CD14-positive monocyte (primary cell): ENCODE data around the gene CRTC1. TPM values are rescaled to one million over a fixed set of nuclear protein-coding genes. Genes with fewer than 3 reads are reported as not detected.

ENCODE experiments used
- DNase-seq, 3 donors: peaks; one replicate each; pipeline ENCODE4 v3.0.0-alpha.2; 2011 to 2022
- H2AFZ ChIP-seq: 2 replicates; pipeline ENCODE4 v1.6.0; 2012; ENCODE audit warnings: mild to moderate bottlenecking, low read depth, low read length, inconsistent platforms; ENCODE audit not compliant: insufficient read depth, poor library complexity, severe bottlenecking
- H3K27ac ChIP-seq, 2 donors: 1 replicate in 1 of 2; 2 replicates in 1 of 2; pipeline ENCODE4 v1.5.1; 2012 to 2013; ENCODE audit warnings: low read length in 2 of 2, control low read depth in 1 of 2, inconsistent platforms in 1 of 2, low read depth in 1 of 2, mild to moderate bottlenecking in 1 of 2
- H3K27me3 ChIP-seq, 2 donors: one replicate each; pipeline versions ENCODE4 v1.6.0 to v1.6.1; 2011 to 2013; ENCODE audit warnings: low read length in 2 of 2; ENCODE audit not compliant: control insufficient read depth in 2 of 2, insufficient read depth in 2 of 2
- H3K36me3 ChIP-seq, 2 donors: replicated peaks in 1 of 2; 1 replicate in 1 of 2; 2 replicates in 1 of 2; pipeline versions ENCODE4 v1.5.1 to v1.6.1; 2012 to 2013; ENCODE audit warnings: low read length in 2 of 2, control low read depth in 1 of 2, inconsistent platforms in 1 of 2, mild to moderate bottlenecking in 1 of 2; ENCODE audit not compliant: insufficient read depth in 2 of 2, control insufficient read depth in 1 of 2
- H3K4me1 ChIP-seq, 2 donors: 1 replicate in 1 of 2; 2 replicates in 1 of 2; pipeline versions ENCODE4 v1.5.1 to v1.6.1; 2012 to 2013; ENCODE audit warnings: low read length in 2 of 2, control low read depth in 1 of 2, inconsistent platforms in 1 of 2, mild to moderate bottlenecking in 1 of 2, moderate library complexity in 1 of 2; ENCODE audit not compliant: insufficient read depth in 2 of 2, control insufficient read depth in 1 of 2
- H3K4me2 ChIP-seq: replicated peaks from 2 replicates; pipeline ENCODE3; 2012; ENCODE audit warnings: low read length, moderate library complexity, mild to moderate bottlenecking; ENCODE audit not compliant: poor library complexity, severe bottlenecking; ENCODE audit errors: extremely low read depth
- H3K4me3 ChIP-seq, 3 experiments: fragments of 200-600 bp in 1 of 3; sonication (generic) in 1 of 3; replicated peaks in 1 of 3; 1 replicate in 2 of 3; 2 replicates in 1 of 3; pipeline ENCODE4 v1.5.1; 2011 to 2013; ENCODE audit warnings: low read length in 3 of 3, mild to moderate bottlenecking in 3 of 3, control low read depth in 2 of 3, low read depth in 2 of 3, inconsistent platforms in 1 of 3, moderate library complexity in 1 of 3
- H3K79me2 ChIP-seq: 2 replicates; pipeline ENCODE4 v1.6.0; 2012; ENCODE audit warnings: mild to moderate bottlenecking, control low read depth, inconsistent platforms, low read length, moderate library complexity; ENCODE audit not compliant: insufficient read depth
- H3K9ac ChIP-seq: 2 replicates; pipeline ENCODE4 v1.6.0; 2017; ENCODE audit warnings: low read length, mild to moderate bottlenecking; ENCODE audit not compliant: insufficient read depth, poor library complexity, severe bottlenecking
- H3K9me3 ChIP-seq, 2 donors: replicated peaks in 1 of 2; 1 replicate in 1 of 2; 2 replicates in 1 of 2; pipeline versions ENCODE4 v1.5.1 to v1.6.1; 2012 to 2013; ENCODE audit warnings: low read length in 2 of 2, control low read depth in 1 of 2; ENCODE audit not compliant: control insufficient read depth in 1 of 2, insufficient read depth in 1 of 2
- H4K20me1 ChIP-seq: 2 replicates; pipeline ENCODE4 v1.6.0; 2012; ENCODE audit warnings: mild to moderate bottlenecking, low read length, control low read depth, moderate library complexity; ENCODE audit not compliant: insufficient read depth
- H3K27ac Mint-ChIP-seq, 7 donors: one replicate each; pipeline ENCODE4 v1.8.0; 2020; ENCODE audit warnings: mild to moderate bottlenecking in 7 of 7, mixed read lengths in 7 of 7, moderate library complexity in 6 of 7, inconsistent platforms in 2 of 7
- H3K27me3 Mint-ChIP-seq, 3 donors: one replicate each; pipeline ENCODE4 v1.8.0; 2021 to 2022; ENCODE audit warnings: low read depth in 3 of 3, mild to moderate bottlenecking in 3 of 3, mixed read lengths in 3 of 3, moderate library complexity in 3 of 3, inconsistent platforms in 1 of 3
- H3K36me3 Mint-ChIP-seq, 2 donors: one replicate each; pipeline ENCODE4 v1.8.0; 2020; ENCODE audit warnings: mixed read lengths in 2 of 2, inconsistent platforms in 1 of 2, mild to moderate bottlenecking in 1 of 2
- H3K4me1 Mint-ChIP-seq: one replicate; pipeline ENCODE4 v1.8.0; 2020; ENCODE audit warnings: mild to moderate bottlenecking, mixed read lengths
- H3K4me3 Mint-ChIP-seq, 2 donors: one replicate each; pipeline ENCODE4 v1.8.0; 2020; ENCODE audit warnings: mild to moderate bottlenecking in 2 of 2, mixed read lengths in 2 of 2, moderate library complexity in 1 of 2
- H3K9me3 Mint-ChIP-seq, 7 donors: one replicate each; pipeline ENCODE4 v1.8.0; 2020 to 2022; ENCODE audit warnings: mixed read lengths in 7 of 7, mild to moderate bottlenecking in 6 of 7, moderate library complexity in 6 of 7, inconsistent platforms in 2 of 7
- WGBS: methylation state at CpG from one replicate; pipeline ENCODE4 v1.1.5; 2013; ENCODE audit warnings: missing lambda C conversion rate; ENCODE audit not compliant: insufficient coverage; 5-methylcytosine and 5-hydroxymethylcytosine counted together
- intact Hi-C, 2 donors: fragments of 100-400 bp; cut with micrococcal nuclease; formaldehyde crosslinking; loops; one replicate each; pipeline versions ENCODE4 v1.15.0 to v1.15.1; 2023
- polyA plus RNA-seq, 3 donors: library from polyadenylated mRNA; depleted of rRNA in 1 of 3; unstranded in 2 of 3; stranded (reverse) in 1 of 3; fragments of 300-500 nt in 2 of 3; fragments of >200 nt in 1 of 3; fragmentation: Illumina TruSeq in 2 of 3; gene quantifications; 1 replicate in 2 of 3; 2 replicates in 1 of 3; pipeline ENCODE4 v1.2.3, GENCODE V29; 2012 to 2021
- TF ChIP-seq, protein P1 (sequence below): fragments of 200-600 bp; IDR thresholded peaks from one replicate; pipeline ENCODE4 v1.8.0; 2022; ENCODE audit warnings: antibody characterized with exemption, mild to moderate bottlenecking

CRTC1 gene
- polyA plus RNA-seq, 3 donors, result 0.28 to 9.2 (median 0.55) TPM

DNA sequence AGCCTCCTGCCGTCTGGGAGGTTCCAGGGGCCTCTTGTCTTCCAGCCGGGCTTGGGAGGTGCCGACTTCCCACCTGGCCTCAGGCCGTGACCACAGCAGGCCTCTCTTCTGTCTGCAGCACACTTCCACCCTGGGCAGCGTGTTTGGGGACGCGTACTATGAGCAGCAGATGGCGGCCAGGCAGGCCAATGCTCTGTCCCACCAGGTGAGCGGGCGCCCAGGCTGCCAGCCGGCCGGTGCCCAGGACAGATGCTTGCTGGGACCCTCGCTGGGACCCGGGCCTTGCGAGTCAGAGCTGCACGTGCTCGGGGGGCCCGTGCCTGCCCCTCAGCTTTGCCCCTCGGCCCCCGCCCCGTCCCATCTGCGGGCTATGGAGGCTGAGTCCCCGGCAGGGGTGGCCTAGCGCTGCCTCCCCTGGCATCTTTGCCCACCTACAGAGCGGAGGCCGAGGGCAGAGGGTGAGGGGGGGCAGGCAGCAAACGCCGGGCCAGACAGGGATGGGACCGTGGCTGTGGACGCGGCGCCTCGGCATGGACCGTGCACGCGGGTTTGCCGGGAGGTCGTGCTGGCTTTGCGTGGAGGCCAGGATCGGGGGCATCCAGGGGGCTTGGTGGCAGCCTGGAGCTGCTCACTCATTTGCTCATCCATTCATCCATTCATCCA lies 91.4 kb downstream of the CRTC1 start:
- Histone ChIP-seq H3K36me3 (peaks cover 0 to 2% of the 10 kb centered on the region in 2 donors), H2AFZ (no peak overlapping the region), H3K9ac (no peak overlapping the region), H3K27me3 (no peaks in the 10 kb centered on the region), H4K20me1 (peaks cover 5% of the 10 kb centered on the region), H3K4me3 (no peak overlapping the region), H3K79me2 (no peaks in the 10 kb centered on the region), H3K9me3 (no peaks in the 10 kb centered on the region), H3K4me2 (no peak overlapping the region), H3K4me1 (no peaks in the 10 kb centered on the region), H3K27ac (no peak overlapping the region)
- intact Hi-C loops, result no loop called here
- H3K27me3 Mint-ChIP-seq, result peaks cover 9 to 16% (median 15%) of the 10 kb centered on the region in 3 donors
- H3K4me1 Mint-ChIP-seq, result no peaks in the 10 kb centered on the region
- H3K4me3 Mint-ChIP-seq, result no peak overlapping the region
- WGBS, result 97% methylated on average over 29 of the region's 40 CpGs
- no peak overlapping the region for H3K27ac Mint-ChIP-seq
- H3K36me3 Mint-ChIP-seq, result peaks cover 0 to 12% of the 10 kb centered on the region in 2 donors
- DNase-seq, result no peak
- TF ChIP-seq, protein P1, sequence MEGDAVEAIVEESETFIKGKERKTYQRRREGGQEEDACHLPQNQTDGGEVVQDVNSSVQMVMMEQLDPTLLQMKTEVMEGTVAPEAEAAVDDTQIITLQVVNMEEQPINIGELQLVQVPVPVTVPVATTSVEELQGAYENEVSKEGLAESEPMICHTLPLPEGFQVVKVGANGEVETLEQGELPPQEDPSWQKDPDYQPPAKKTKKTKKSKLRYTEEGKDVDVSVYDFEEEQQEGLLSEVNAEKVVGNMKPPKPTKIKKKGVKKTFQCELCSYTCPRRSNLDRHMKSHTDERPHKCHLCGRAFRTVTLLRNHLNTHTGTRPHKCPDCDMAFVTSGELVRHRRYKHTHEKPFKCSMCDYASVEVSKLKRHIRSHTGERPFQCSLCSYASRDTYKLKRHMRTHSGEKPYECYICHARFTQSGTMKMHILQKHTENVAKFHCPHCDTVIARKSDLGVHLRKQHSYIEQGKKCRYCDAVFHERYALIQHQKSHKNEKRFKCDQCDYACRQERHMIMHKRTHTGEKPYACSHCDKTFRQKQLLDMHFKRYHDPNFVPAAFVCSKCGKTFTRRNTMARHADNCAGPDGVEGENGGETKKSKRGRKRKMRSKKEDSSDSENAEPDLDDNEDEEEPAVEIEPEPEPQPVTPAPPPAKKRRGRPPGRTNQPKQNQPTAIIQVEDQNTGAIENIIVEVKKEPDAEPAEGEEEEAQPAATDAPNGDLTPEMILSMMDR, result no peak
- peaks cover 0 to 3% (median 0%) of the 10 kb centered on the region in 7 donors for H3K9me3 Mint-ChIP-seq

DNA sequence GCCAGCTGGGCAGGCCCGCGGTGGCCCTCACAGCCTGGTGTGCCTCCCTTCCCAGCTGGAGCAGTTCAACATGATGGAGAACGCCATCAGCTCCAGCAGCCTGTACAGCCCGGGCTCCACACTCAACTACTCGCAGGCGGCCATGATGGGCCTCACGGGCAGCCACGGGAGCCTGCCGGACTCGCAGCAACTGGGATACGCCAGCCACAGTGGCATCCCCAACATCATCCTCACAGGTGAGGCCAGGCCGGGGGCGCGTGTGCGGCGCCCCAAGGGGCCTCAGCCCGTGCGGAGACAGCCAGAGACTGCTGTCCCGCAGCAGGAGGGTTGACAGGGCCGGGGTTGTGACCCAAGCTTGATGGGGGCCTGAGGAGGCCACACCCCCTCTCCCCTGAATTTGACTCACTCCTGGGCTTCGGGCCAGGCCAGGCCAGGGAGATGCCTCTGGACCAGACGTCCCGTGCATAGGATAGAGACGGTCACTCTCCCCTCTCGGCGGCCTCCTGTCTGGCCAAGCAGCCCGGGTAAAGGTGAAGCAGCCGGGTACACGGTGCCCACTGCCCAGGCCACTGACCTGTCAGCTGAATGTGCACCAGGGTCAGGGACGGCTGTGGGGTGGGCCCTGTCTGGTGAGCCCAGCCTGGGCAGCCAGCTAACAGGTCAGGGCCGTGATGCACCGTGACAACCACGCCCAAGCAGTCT lies 92.3 kb downstream of the CRTC1 start:
- 95% methylated on average over 33 of the region's 33 CpGs for WGBS
- no peaks in the 10 kb centered on the region for H3K4me1 ChIP-seq
- Mint-ChIP-seq H3K36me3 (peaks cover 0 to 7% of the 10 kb centered on the region in 2 donors), H3K9me3 (peaks cover 0 to 3% (median 0%) of the 10 kb centered on the region in 7 donors), H3K27ac (no peak overlapping the region), H3K4me3 (no peak overlapping the region), H3K27me3 (peaks cover 9 to 16% (median 15%) of the 10 kb centered on the region in 3 donors), H3K4me1 (no peaks in the 10 kb centered on the region)
- no peak overlapping the region for H3K4me2 ChIP-seq
- DNase-seq, result no peak
- H3K27me3 ChIP-seq, result no peaks in the 10 kb centered on the region
- intact Hi-C loops, result no loop called here
- TF ChIP-seq, protein P1, result no peak
- H4K20me1 ChIP-seq, result peaks cover 5% of the 10 kb centered on the region
- H3K9me3 ChIP-seq, result no peaks in the 10 kb centered on the region
- no peak overlapping the region for H3K9ac ChIP-seq
- H2AFZ ChIP-seq, result no peak overlapping the region
- no peak overlapping the region for H3K27ac ChIP-seq
- peaks cover 0 to 2% of the 10 kb centered on the region in 2 donors for H3K36me3 ChIP-seq
- H3K4me3 ChIP-seq, result no peak overlapping the region
- H3K79me2 ChIP-seq, result no peaks in the 10 kb centered on the region
